Lung (tissue), 12 donors: Measurements from ENCODE around the gene STAT5B. TPM values are rescaled to one million over a fixed set of nuclear protein-coding genes. Genes with fewer than 3 reads are reported as not detected.

Source experiments
- ATAC-seq: fragments of 200-7000 bp; cut with Tn5 transposase; one replicate; pipeline ENCODE4 v1.9.1; 2020; ENCODE audit warnings: moderate number of reproducible peaks; ENCODE audit not compliant: insufficient read depth, low FRiP score
- DNase-seq, 3 donors: peaks; one replicate each; pipeline ENCODE4 v3.0.0-alpha.2; 2013 to 2017
- H3K27ac ChIP-seq, 2 donors: one replicate each; pipeline ENCODE4 v1.5.1; 2013; ENCODE audit warnings: mild to moderate bottlenecking in 2 of 2, moderate library complexity in 2 of 2, control low read depth in 1 of 2, inconsistent platforms in 1 of 2, low read depth in 1 of 2, low read length in 1 of 2
- H3K27me3 ChIP-seq, 3 donors: one replicate each; pipeline ENCODE4 v1.5.1; 2013; ENCODE audit warnings: low read length in 2 of 3; ENCODE audit not compliant: control insufficient read depth in 3 of 3, insufficient read depth in 3 of 3
- H3K36me3 ChIP-seq, 4 donors: one replicate each; pipeline ENCODE4 v1.5.1; 2013; ENCODE audit warnings: low read length in 4 of 4, mild to moderate bottlenecking in 1 of 4, moderate library complexity in 1 of 4; ENCODE audit not compliant: control insufficient read depth in 4 of 4, insufficient read depth in 4 of 4
- H3K4me1 ChIP-seq, 5 donors: one replicate each; pipeline ENCODE4 v1.5.1; 2013; ENCODE audit warnings: low read length in 5 of 5, mild to moderate bottlenecking in 2 of 5, moderate library complexity in 1 of 5; ENCODE audit not compliant: control insufficient read depth in 5 of 5, insufficient read depth in 5 of 5
- H3K4me3 ChIP-seq: one replicate; pipeline ENCODE4 v1.5.1; 2013; ENCODE audit warnings: mild to moderate bottlenecking, control low read depth, moderate library complexity
- H3K9ac ChIP-seq, 2 donors: one replicate each; pipeline ENCODE4 v1.5.1; 2013; ENCODE audit warnings: low read length in 2 of 2, control low read depth in 1 of 2; ENCODE audit not compliant: insufficient read depth in 1 of 2
- H3K9me3 ChIP-seq, 4 donors: one replicate each; pipeline ENCODE4 v1.5.1; 2013; ENCODE audit warnings: low read length in 3 of 4, mild to moderate bottlenecking in 1 of 4, moderate library complexity in 1 of 4; ENCODE audit not compliant: control insufficient read depth in 4 of 4, insufficient read depth in 3 of 4
- CTCF ChIP-seq: IDR thresholded peaks from 2 replicates; pipeline ENCODE4 v1.5.1; 2012; ENCODE audit warnings: mild to moderate bottlenecking; ENCODE audit errors: control extremely low read depth, extremely low read depth
- WGBS, 2 donors: extraction: QIAGEN DNeasy Blood & Tissue Kit; methylation state at CpG; one replicate each; pipeline ENCODE4 v1.1.7; 2013; 5-methylcytosine and 5-hydroxymethylcytosine counted together
- polyA plus RNA-seq, 2 donors: library from polyadenylated mRNA; stranded (reverse); fragments of 200-250 nt; gene quantifications; one replicate each; pipeline ENCODE4 v1.2.1, GENCODE V29; 2013
- total RNA-seq, 2 donors: library from RNA; depleted of rRNA in 1 of 2; stranded (reverse); fragments of >200 nt in 1 of 2; gene quantifications; one replicate each; pipeline ENCODE4 v1.2.1, GENCODE V29; 2014 to 2021
- donor health status: control.
- donor health status: control.
- donor health status: Bipolar disorder and iron deficiency.
- donor health status: healthy.
- donor health status: DM: yes; HTN: yes; CAD: no.

STAT5B gene
- total and polyA plus RNA-seq, 4 donors: 23.3 to 53.6 (median 48.1) TPM

- no peak for TF ChIP-seq CTCF
- H3K4me1 ChIP-seq: peaks cover 0 to 7% (median 0%) of the 10 kb centered on the region in 5 donors
- peaks cover 0 to 13% (median 6%) of the 10 kb centered on the region in 3 donors for H3K27me3 ChIP-seq
- H3K4me3 ChIP-seq: no peak overlapping the region
- ATAC-seq: no peak
- DNase-seq: no peak
- WGBS, 2 donors: 66 to 71% methylated on average over 14 of the region's 14 CpGs
- H3K27ac ChIP-seq: no peak overlapping the region
- no peaks in the 10 kb centered on the region for H3K36me3 ChIP-seq
- no peak overlapping the region for H3K9ac ChIP-seq
- H3K9me3 ChIP-seq: no peaks in the 10 kb centered on the region
These were observed 101.9 kb downstream of the STAT5B start for GRCh38 chr17:42174126-42174783.

GRCh38 chr17:42171831-42172230 is 104.4 kb downstream of the STAT5B start:
- no peak for DNase-seq
- no peaks in the 10 kb centered on the region for H3K9me3 ChIP-seq
- no peak overlapping the region for H3K27ac ChIP-seq
- H3K27me3 ChIP-seq: peaks cover 0 to 9% (median 0%) of the 10 kb centered on the region in 3 donors
- no peak overlapping the region for H3K4me3 ChIP-seq
- TF ChIP-seq CTCF: no peak
- H3K4me1 ChIP-seq: no peaks in the 10 kb centered on the region
- 74 to 78% methylated on average over 11 of the region's 11 CpGs for WGBS, 2 donors
- H3K36me3 ChIP-seq: no peaks in the 10 kb centered on the region
- no peak for ATAC-seq
- H3K9ac ChIP-seq: no peak overlapping the region

- no peak for DNase-seq
These were observed 106.8 kb downstream of the STAT5B start for GRCh38 chr17:42169351-42169750.

More at GRCh38 chr17:42169351-42169750, 106.8 kb downstream of the STAT5B start:
- no peak for TF ChIP-seq CTCF
- H3K9ac ChIP-seq: no peak overlapping the region
- no peak overlapping the region for H3K27ac ChIP-seq
- no peaks in the 10 kb centered on the region for H3K9me3 ChIP-seq
- no peaks in the 10 kb centered on the region for H3K4me1 ChIP-seq
- peaks cover 0 to 8% (median 0%) of the 10 kb centered on the region in 3 donors for H3K27me3 ChIP-seq
- WGBS, 2 donors: 95 to 96% methylated on average over 29 of the region's 29 CpGs
- no peaks in the 10 kb centered on the region for H3K36me3 ChIP-seq
- no peak overlapping the region for H3K4me3 ChIP-seq
- ATAC-seq: no peak
